Lung (tissue), 12 donors: Measurements from ENCODE around the gene OSM. TPM values are rescaled to one million over a fixed set of nuclear protein-coding genes. Genes with fewer than 3 reads are reported as not detected.

Experiments
- ATAC-seq: fragments of 200-7000 bp; cut with Tn5 transposase; one replicate; pipeline ENCODE4 v1.9.1; 2020; ENCODE audit warnings: moderate number of reproducible peaks; ENCODE audit not compliant: insufficient read depth, low FRiP score
- DNase-seq, 3 donors: peaks; one replicate each; pipeline ENCODE4 v3.0.0-alpha.2; 2013 to 2017
- H3K27ac ChIP-seq, 2 donors: one replicate each; pipeline ENCODE4 v1.5.1; 2013; ENCODE audit warnings: mild to moderate bottlenecking in 2 of 2, moderate library complexity in 2 of 2, control low read depth in 1 of 2, inconsistent platforms in 1 of 2, low read depth in 1 of 2, low read length in 1 of 2
- H3K27me3 ChIP-seq, 3 donors: one replicate each; pipeline ENCODE4 v1.5.1; 2013; ENCODE audit warnings: low read length in 2 of 3; ENCODE audit not compliant: control insufficient read depth in 3 of 3, insufficient read depth in 3 of 3
- H3K36me3 ChIP-seq, 4 donors: one replicate each; pipeline ENCODE4 v1.5.1; 2013; ENCODE audit warnings: low read length in 4 of 4, mild to moderate bottlenecking in 1 of 4, moderate library complexity in 1 of 4; ENCODE audit not compliant: control insufficient read depth in 4 of 4, insufficient read depth in 4 of 4
- H3K4me1 ChIP-seq, 5 donors: one replicate each; pipeline ENCODE4 v1.5.1; 2013; ENCODE audit warnings: low read length in 5 of 5, mild to moderate bottlenecking in 2 of 5, moderate library complexity in 1 of 5; ENCODE audit not compliant: control insufficient read depth in 5 of 5, insufficient read depth in 5 of 5
- H3K4me3 ChIP-seq: one replicate; pipeline ENCODE4 v1.5.1; 2013; ENCODE audit warnings: mild to moderate bottlenecking, control low read depth, moderate library complexity
- H3K9ac ChIP-seq, 2 donors: one replicate each; pipeline ENCODE4 v1.5.1; 2013; ENCODE audit warnings: low read length in 2 of 2, control low read depth in 1 of 2; ENCODE audit not compliant: insufficient read depth in 1 of 2
- H3K9me3 ChIP-seq, 4 donors: one replicate each; pipeline ENCODE4 v1.5.1; 2013; ENCODE audit warnings: low read length in 3 of 4, mild to moderate bottlenecking in 1 of 4, moderate library complexity in 1 of 4; ENCODE audit not compliant: control insufficient read depth in 4 of 4, insufficient read depth in 3 of 4
- CTCF ChIP-seq: IDR thresholded peaks from 2 replicates; pipeline ENCODE4 v1.5.1; 2012; ENCODE audit warnings: mild to moderate bottlenecking; ENCODE audit errors: control extremely low read depth, extremely low read depth
- WGBS, 2 donors: extraction: QIAGEN DNeasy Blood & Tissue Kit; methylation state at CpG; one replicate each; pipeline ENCODE4 v1.1.7; 2013; 5-methylcytosine and 5-hydroxymethylcytosine counted together
- polyA plus RNA-seq, 2 donors: library from polyadenylated mRNA; stranded (reverse); fragments of 200-250 nt; gene quantifications; one replicate each; pipeline ENCODE4 v1.2.1, GENCODE V29; 2013
- total RNA-seq, 2 donors: library from RNA; depleted of rRNA in 1 of 2; stranded (reverse); fragments of >200 nt in 1 of 2; gene quantifications; one replicate each; pipeline ENCODE4 v1.2.1, GENCODE V29; 2014 to 2021
- donor health status: control.
- donor health status: control.
- donor health status: Bipolar disorder and iron deficiency.
- donor health status: healthy.
- donor health status: DM: yes; HTN: yes; CAD: no.

The OSM gene
- total and polyA plus RNA-seq, 4 donors: 0.57 to 33.2 (median 2.5) TPM

DNA sequence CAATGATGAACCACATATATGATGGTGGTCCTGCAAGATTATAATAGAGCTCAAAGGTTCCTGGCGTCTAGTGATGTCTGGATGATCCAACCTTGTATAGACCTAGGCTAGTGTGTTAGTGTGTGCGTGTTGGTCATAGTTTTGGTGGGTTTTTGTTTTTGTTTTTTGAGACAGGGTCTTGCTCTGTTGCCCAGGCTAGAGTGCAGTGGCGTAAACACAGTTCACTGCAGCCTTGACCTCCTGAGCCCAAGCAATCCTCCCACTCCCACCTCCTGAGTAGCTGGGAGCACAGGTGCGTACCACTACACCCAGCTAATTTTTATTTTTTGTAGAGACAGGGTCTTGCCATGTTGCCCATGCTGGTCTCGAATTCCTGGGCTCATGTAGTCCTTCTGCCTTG lies 13.3 kb upstream of the OSM start:
- TF ChIP-seq CTCF: no peak
- Histone ChIP-seq H3K9me3 (no peaks in the 10 kb centered on the region), H3K27me3 (no peaks in the 10 kb centered on the region), H3K9ac (no peak overlapping the region), H3K4me1 (peaks cover 0 to 7% (median 0%) of the 10 kb centered on the region in 5 donors), H3K36me3 (peaks cover 0 to 8% (median 1%) of the 10 kb centered on the region in 4 donors), H3K4me3 (no peak overlapping the region), H3K27ac (no peak overlapping the region)
- ATAC-seq (no peak), DNase-seq (no peak)
- WGBS, 2 donors: 88 to 96% methylated on average over 5 of the region's 5 CpGs

DNA sequence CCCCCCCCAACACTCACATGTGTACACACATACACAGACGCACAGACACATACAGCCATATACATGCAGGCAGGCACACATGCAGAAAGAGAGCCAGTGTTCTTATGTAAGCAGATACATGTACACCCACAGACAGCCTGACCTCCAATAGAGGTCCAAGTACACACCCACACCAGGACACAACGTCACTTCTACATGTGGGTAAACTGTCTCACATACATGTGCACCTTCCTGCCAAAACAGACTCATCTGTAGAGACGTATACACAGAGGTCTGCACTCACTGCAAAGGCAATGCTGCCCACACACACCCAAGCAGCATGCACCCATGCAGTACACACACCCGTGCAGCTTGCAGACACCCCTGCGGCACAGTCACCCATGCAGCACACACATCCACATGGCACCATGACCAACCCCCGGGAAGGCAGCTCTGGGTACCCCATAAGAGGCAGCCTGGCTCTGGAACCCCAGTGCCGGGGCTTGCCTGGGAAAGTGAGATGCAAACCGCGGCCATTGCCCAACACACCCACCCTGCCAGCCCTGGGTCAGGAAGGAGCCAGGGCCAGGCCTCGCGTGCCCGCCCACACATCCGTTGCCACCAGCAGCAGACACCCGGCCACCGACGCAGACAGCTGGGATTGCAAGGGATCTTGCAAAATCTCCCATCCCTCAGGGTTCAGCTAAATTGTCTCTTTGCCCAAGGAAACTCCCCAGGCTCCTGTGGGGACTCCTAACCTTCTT lies 12.6 kb upstream of the OSM start:
- peaks cover 0 to 7% (median 0%) of the 10 kb centered on the region in 5 donors for H3K4me1 ChIP-seq
- H3K9me3 ChIP-seq: no peaks in the 10 kb centered on the region
- no peak overlapping the region for H3K27ac ChIP-seq
- no peaks in the 10 kb centered on the region for H3K27me3 ChIP-seq
- no peak overlapping the region for H3K4me3 ChIP-seq
- H3K36me3 ChIP-seq: peaks cover 0 to 2% (median 0%) of the 10 kb centered on the region in 4 donors
- WGBS, 2 donors: 26 to 50% methylated on average over 16 of the region's 16 CpGs
- TF ChIP-seq CTCF: no peak
- no peak overlapping the region for H3K9ac ChIP-seq
- peak; percentile 31 for ATAC-seq
- no peak for DNase-seq

- Histone ChIP-seq H3K27me3 (no peaks in the 10 kb centered on the region), H3K4me1 (peaks cover 0 to 7% (median 0%) of the 10 kb centered on the region in 5 donors), H3K9me3 (no peaks in the 10 kb centered on the region), H3K9ac (no peak overlapping the region), H3K27ac (peak overlapping the region in 1 of 2 donors; percentile 20), H3K36me3 (peaks cover 0 to under 1% (median 0%) of the 10 kb centered on the region in 4 donors), H3K4me3 (no peak overlapping the region)
- DNase-seq (peak in 2 of 3 donors; percentile 35 to 48), ATAC-seq (no peak)
- 45 to 57% methylated on average over 14 of the region's 14 CpGs for WGBS, 2 donors
- no peak for TF ChIP-seq CTCF
Measured at GRCh38 chr22:30277547-30278344, 11.1 kb upstream of the OSM start.
